Left colon (tissue), 2 donors: ENCODE results near the gene GINS3. TPM values are rescaled to one million over a fixed set of nuclear protein-coding genes. Genes with fewer than 3 reads are reported as not detected.
A peak's percentile ranks its signal among the peaks of the same experiment; 100 is the strongest.

Experiments used
- ATAC-seq: fragments of 200-7000 bp; cut with Tn5 transposase; one replicate; pipeline ENCODE4 v1.9.1; 2020; ENCODE audit warnings: mild to moderate bottlenecking, moderate library complexity
- DNase-seq, 2 donors: peaks; one replicate each; pipeline ENCODE4 v3.0.0-alpha.2; 2020
- intact Hi-C, 2 donors: fragments of 100-400 bp; cut with DNase I in 1 of 2; cut with micrococcal nuclease in 1 of 2; formaldehyde crosslinking; loops; one replicate each; pipeline versions ENCODE4 v1.11.2 to v1.14.0; 2022; cut with DNase I, micrococcal nuclease
- total RNA-seq, 2 donors: library from RNA; stranded (reverse); fragmentation: NEBNext Ultra II Directional; extraction: Animal tissue kit (Norgen Biotek cat#: 25700); gene quantifications; one replicate each; pipeline ENCODE4 v1.2.1, GENCODE V29; 2021
- donor health status: DM: no; HTN: no; CAD: no.
- donor health status: DM: yes; HTN: yes; CAD: no.

The GINS3 gene
- total RNA-seq, 2 donors from 2014 or later, result 2.8 to 3.3 TPM

DNA sequence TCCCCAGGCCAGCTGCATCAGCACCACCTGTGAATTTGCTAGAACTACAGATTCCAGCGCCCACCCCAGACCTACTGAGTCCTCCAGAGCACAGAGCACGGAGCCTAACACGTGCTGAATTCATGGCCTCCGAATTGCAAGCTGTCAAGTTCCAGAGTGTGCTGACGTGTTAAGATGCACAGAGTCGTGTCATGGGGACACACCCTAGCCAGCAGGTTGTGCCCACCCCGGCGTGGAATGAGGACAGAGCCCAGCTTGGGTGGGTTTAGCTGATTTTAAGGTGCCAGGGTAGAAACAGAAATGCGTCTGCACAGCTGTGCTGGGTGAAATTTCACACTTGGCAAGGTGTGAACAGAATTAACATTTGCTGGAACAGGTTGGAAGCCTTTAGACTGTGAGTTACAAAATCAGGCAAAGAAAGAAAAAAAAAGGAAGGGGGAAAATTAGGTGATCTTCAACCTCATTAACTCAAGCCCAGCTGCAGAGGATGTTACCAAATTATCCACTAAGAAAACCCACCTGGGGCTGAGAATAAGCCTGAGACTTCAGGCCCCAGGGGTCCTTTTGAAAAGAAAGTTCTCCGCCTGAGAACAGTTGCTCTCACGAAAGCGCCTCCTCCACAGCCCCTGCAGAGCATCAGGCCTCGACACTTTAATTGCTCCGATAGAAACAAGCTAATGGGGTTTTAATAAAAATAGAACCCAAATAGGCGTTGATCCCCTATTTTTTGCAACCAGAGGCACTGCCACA lies 27.1 kb downstream of the GINS3 start:
- intact Hi-C loops, result no loop called here
- no peak for DNase-seq
- no peak for ATAC-seq

- no peak for DNase-seq
- ATAC-seq, result no peak
- intact Hi-C loops, result no loop called here
These were observed 28.8 kb downstream of the GINS3 start for GRCh38 chr16:58421059-58421458.

GRCh38 chr16:58421529-58421928 lies 29.3 kb downstream of the GINS3 start:
- intact Hi-C loops, result no loop called here
- no peak for DNase-seq
- no peak for ATAC-seq

DNA sequence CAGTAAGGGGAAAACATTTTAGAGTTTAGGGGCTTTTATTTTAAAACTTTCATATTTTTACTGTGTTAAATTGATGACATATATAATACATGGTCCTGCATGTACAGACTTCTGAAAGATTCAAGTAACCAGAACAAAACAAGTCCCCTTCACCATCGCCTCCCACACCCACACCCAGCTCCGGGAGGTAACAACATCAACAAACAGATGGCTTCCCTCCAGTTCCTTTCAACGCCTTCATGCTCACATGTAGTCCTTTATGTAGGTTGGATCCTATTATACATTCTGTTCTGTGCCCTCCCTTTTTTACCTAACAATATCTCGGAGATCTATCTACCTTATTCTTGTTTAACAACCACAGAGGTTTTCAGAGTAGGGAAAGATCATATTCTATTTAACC lies 30.5 kb downstream of the GINS3 start:
- intact Hi-C loops, result no loop called here
- DNase-seq (no peak), ATAC-seq (no peak)

DNA sequence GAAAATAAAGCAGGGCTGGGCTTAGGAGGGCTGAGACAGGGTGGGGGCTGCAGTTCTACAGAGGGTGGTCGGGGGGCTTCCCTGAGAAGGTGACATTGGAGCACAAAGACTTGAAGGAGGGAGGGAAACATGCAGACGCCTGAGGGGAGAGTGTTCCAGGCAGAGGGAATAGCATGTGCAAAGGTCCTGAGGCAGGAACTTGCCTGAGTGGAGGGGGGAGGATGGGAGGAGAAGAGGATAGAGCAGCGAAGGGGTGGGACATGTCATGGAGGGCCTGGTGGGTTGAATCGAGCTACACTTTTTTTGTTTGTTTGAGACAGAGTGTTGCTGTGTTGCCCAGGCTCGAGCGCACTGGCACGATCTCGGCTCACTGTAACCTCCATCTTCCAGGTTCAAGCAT lies 33.0 kb downstream of the GINS3 start:
- ATAC-seq (no peak), DNase-seq (no peak)
- intact Hi-C loops, result no loop called here

DNA sequence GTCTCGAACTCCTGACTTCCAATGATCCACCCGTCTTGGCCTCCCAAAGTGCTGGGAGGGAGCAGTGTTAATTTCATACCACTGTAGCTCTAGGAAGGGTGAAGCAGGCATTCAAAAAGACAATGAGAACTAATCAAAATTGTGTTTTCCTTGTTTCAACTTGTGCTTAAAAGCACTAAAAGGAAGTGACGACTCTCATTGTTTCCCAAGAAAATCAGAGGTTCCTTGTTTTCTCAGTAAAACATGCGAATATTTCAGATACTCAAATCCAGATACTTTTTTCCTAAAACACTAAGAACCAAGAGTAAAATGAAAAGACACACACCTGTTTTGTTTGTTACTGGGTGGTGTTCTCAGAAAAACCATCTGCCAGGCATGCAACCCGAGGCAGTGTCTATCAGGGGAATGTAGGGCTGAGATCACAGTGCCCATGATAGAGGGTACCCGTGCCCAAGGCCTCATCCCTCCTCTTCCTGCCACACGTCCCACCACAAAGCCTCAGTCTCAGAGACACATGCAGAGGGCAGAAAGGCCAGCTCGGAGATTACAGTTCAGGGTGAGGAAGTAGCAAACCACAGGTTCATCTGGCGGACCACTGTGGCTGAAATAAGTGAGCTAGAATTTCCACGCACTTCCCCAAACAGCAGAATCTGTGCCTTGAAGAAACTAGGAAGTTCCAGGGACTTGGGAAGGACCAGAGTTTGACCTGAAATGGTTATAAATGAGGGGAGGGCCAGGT lies 33.7 kb downstream of the GINS3 start:
- no peak for ATAC-seq
- intact Hi-C loops, result no loop called here
- DNase-seq, result peak in 1 of 2 donors; percentile 17

DNA sequence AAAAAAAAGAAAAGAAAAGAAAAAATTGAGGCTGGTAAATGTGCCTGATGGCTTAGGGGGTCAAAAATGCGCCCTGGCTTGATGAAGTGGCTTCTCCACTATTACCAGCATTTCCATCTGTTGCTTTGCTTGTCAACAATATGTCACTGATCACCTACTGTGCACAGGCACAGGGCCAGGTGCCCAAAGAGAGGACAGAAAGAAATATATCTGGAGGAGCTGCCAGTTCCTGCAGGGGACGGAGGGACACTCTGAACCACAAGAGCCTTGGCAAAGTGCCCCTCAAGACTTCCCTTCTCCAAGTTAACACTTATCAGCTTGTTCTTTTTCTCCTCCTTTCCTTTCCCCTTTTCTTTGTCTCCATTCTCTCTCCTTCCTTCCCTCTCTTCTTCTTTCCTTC lies 34.7 kb downstream of the GINS3 start:
- no peak for ATAC-seq
- intact Hi-C loops, result no loop called here

GRCh38 chr16:58428621-58429542 lies 36.6 kb downstream of the GINS3 start:
- ATAC-seq, result no peak
- intact Hi-C loops, result no loop called here

More for the DNA sequence above, 34.7 kb downstream of the GINS3 start:
- DNase-seq, result no peak

GRCh38 chr16:58430718-58431117 lies 38.4 kb downstream of the GINS3 start:
- ATAC-seq (no peak), DNase-seq (no peak)
- intact Hi-C loops, result no loop called here

More at GRCh38 chr16:58428621-58429542, 36.6 kb downstream of the GINS3 start:
- no peak for DNase-seq

DNA sequence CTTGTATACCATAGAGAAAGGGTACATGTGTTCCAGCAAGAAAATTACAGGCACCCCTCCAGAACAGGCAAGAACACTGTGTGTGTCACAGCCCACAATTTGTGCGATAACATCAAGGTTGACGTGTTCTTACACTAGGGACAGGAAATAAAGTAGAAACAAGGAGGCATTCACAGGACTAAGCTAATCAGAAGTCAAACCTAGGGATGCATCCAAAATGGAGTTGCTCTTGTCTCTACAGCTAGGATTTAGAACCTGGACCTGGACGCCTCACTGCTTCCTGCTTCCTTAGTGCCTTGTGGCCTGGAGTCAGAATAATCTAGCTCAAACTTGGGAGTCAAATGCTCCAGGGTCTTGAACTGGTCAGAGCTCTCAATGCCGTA lies 41.3 kb downstream of the GINS3 start:
- intact Hi-C loops, result no loop called here
- ATAC-seq (no peak), DNase-seq (no peak)

DNA sequence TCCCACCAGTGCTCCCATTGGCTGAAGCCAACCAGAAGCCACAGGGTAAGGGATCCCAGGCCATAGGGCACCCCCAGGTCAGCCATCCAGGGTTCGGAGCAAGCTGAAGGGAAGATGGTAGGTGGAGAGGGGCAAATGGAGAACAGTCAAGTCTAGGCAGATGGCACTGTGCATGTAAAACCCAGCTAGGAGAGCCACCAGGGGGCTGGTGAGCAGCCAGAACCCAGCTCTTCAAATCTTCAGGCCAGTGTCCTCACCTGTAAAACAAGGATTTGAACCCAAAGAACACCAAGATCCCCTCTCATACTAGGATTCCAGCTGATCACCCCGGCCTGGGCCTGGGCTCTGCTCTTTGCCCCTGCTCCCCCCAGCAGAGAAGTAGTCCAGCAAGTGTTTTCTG lies 43.5 kb downstream of the GINS3 start:
- DNase-seq (no peak), ATAC-seq (no peak)
- intact Hi-C loops, result no loop called here

GRCh38 chr16:58440131-58440530 lies 47.9 kb downstream of the GINS3 start:
- DNase-seq (no peak), ATAC-seq (no peak)
- intact Hi-C loops, result no loop called here

DNA sequence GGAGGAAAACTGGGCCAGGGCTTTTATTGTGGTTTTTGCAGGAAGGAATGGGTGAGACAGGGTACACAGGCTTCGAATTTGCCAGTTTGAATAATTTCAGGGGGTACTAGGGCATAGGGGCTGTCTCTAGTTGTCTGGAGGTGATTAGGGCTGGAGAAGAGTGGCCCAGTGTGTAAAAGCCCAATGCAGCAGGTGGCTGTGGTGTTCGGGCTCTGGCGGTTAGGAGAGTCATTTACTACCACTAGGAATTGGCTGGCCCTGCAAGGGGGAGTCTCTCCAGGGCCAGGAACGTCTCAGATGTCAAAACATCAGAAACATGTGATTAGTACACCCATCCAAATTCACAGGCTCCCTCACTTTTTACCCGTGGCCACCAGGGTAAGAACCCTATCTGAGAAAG lies 50.3 kb downstream of the GINS3 start:
- intact Hi-C loops, result no loop called here
- ATAC-seq (no peak), DNase-seq (no peak)

DNA sequence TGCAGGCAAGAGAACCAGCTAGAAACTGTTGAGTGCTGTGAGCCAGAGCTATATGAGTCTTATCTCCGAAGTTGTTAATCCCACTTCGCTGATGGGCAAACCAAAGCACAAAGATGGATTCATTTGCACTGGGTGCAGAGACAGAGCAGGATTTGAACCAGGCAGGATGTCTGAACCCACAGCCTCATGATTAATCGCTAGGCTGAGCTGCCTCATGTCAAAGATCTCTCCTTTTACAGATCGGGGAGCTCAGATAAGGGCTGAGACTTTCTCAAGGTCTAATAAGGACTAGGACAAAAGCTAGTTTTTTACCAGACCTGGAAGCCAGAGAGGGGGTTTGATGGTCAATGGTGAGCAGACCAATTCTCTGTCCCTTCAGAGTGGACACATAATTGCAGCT lies 51.5 kb downstream of the GINS3 start:
- DNase-seq (no peak), ATAC-seq (no peak)
- intact Hi-C loops, result no loop called here

DNA sequence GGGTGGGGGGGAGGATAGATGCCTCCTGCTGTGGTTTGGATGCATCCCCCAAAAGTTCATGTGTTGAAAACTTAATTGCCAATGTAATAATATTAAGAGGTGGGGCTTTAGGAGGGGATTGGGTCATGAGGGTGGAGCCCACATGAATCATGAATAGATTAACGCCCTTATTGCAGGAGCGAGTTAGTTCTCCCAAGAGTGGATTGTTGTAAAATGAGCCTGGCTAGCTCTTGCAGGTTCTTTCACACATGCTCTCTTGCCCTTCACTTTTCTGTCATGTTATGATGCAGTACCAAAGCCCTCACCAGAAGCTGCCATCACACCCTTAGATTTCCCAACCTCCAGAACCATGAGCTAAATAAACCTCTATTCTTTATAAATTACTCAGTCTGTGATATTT lies 52.0 kb downstream of the GINS3 start:
- ATAC-seq (no peak), DNase-seq (no peak)
- intact Hi-C loops, result no loop called here

- DNase-seq (no peak), ATAC-seq (no peak)
- intact Hi-C loops, result no loop called here
These were observed 56.6 kb downstream of the GINS3 start for GRCh38 chr16:58448890-58449289.

DNA sequence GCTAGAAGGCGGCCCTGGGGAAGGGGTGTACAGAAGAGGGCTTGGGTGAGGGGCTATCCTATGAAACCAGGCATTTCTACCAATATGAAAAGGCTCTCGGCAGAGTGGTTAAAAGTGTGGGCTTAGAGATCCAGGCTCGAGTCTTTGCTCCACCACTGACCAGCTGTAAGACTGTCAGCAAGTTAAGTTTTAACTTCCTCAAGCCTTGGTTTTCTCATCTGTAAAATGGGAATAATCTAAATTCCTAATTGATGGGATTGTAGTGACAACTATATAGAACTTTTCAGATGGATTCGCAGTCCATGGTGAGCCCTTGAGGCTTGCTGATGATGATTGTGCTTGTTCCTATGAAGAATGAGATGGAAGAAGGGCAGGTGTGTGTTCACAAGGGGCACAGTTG lies 57.0 kb downstream of the GINS3 start:
- DNase-seq (no peak), ATAC-seq (no peak)
- intact Hi-C loops, result no loop called here

GRCh38 chr16:58449768-58450167 lies 57.5 kb downstream of the GINS3 start:
- intact Hi-C loops, result no loop called here
- no peak for ATAC-seq
- no peak for DNase-seq

DNA sequence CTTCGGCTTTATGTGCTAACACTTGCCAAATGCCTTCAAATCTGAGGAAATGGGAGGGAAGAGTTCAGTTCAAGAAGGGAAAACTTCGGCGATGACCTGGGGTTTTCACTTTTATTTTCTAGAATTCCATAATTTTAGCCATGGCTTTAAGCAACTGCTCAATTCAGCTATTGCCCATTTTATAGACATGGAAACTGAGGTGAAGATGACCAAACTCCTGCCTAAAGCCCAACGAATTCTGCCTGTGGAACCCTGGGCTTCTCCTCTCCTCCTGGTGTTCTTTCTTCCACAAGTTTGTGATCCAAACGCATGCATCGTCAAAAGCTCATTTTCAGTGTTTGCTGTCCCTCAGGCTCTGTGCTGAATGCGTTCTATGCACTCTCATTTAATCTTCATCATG lies 58.3 kb downstream of the GINS3 start:
- intact Hi-C loops, result no loop called here
- ATAC-seq, result no peak
- DNase-seq, result no peak

DNA sequence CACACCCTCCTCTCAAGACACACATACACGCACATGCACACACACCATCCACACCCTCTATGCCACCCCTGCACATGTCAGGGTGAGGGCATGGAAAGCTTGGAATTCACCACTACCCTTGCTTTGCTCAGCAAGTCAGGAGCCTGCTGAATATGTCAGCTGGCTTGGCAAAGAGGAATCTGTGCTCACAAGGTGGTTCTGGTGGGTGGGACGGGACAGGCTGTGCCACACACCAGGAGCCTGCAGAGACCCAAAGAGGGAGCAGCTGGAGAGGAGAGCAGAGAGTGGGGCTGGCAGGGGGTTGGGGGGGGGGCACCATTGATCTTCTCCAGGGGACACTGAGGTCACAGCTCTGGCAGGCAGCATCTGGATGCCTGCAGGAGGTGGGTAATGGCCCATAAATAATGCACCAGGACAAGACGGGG lies 59.0 kb downstream of the GINS3 start:
- ATAC-seq (no peak), DNase-seq (no peak)
- intact Hi-C loops, result no loop called here
